ENCODE data around the gene DCAF8.

Gene DCAF8

GRCh38 chr1:160207771-160208556, 54.4 kb downstream of the DCAF8 start:
- Histone ChIP-seq H3K27me3 (ENCODE audit: control insufficient read depth, insufficient read depth, low read length) (no peaks in the 10 kb centered on the region), H3K27ac (peak overlapping the region; percentile 47), H3K36me3 (ENCODE audit: control insufficient read depth, insufficient read depth, low read length) (no peaks in the 10 kb centered on the region), H3K9me3 (ENCODE audit: control insufficient read depth, low read length) (no peaks in the 10 kb centered on the region), H3K9ac (no peak overlapping the region), H3K79me2 (peaks cover 2% of the 10 kb centered on the region), H3K4me2 (ENCODE audit: low read length) (no peak overlapping the region), H2AFZ (no peak overlapping the region), H3K4me1 (peaks cover 2% of the 10 kb centered on the region), H3K4me3 (ENCODE audit: low read depth, low read length) (no peak overlapping the region)
- TF ChIP-seq CTCF (IDR thresholded peaks at IDR 0.05): no peak

- Histone ChIP-seq H3K27me3 (ENCODE audit: control insufficient read depth, insufficient read depth, low read length) (no peaks in the 10 kb centered on the region), H3K9me3 (ENCODE audit: control insufficient read depth, low read length) (no peaks in the 10 kb centered on the region), H3K36me3 (ENCODE audit: control insufficient read depth, insufficient read depth, low read length) (no peaks in the 10 kb centered on the region), H3K4me1 (peaks cover 2% of the 10 kb centered on the region), H3K4me3 (ENCODE audit: low read depth, low read length) (no peak overlapping the region), H3K27ac (peak overlapping the region; percentile 47), H3K79me2 (peaks cover 2% of the 10 kb centered on the region), H2AFZ (no peak overlapping the region), H3K4me2 (ENCODE audit: low read length) (no peak overlapping the region), H3K9ac (no peak overlapping the region)
- no peak for TF ChIP-seq CTCF (IDR thresholded peaks at IDR 0.05)
Measured at GRCh38 chr1:160207118-160207650, 55.2 kb downstream of the DCAF8 start.

GRCh38 chr1:160206421-160207117, 55.8 kb downstream of the DCAF8 start:
- peak overlapping the region; percentile 69 for H3K27ac ChIP-seq
- H3K36me3 ChIP-seq (ENCODE audit: control insufficient read depth, insufficient read depth, low read length): no peaks in the 10 kb centered on the region
- no peaks in the 10 kb centered on the region for H3K27me3 ChIP-seq (ENCODE audit: control insufficient read depth, insufficient read depth, low read length)
- no peak overlapping the region for H3K9ac ChIP-seq
- peak overlapping the region; percentile 90 for H3K4me3 ChIP-seq (ENCODE audit: low read depth, low read length)
- H3K4me2 ChIP-seq (ENCODE audit: low read length): peak overlapping the region; percentile 81
- no peak for TF ChIP-seq CTCF (IDR thresholded peaks at IDR 0.05)
- H3K79me2 ChIP-seq: peaks cover 2% of the 10 kb centered on the region
- H3K9me3 ChIP-seq (ENCODE audit: control insufficient read depth, low read length): no peaks in the 10 kb centered on the region
- H2AFZ ChIP-seq: no peak overlapping the region
- peaks cover 2% of the 10 kb centered on the region for H3K4me1 ChIP-seq

GRCh38 chr1:160206036-160206389, 56.3 kb downstream of the DCAF8 start:
- H3K27me3 ChIP-seq (ENCODE audit: control insufficient read depth, insufficient read depth, low read length): no peaks in the 10 kb centered on the region
- peak overlapping the region; percentile 69 for H3K27ac ChIP-seq
- H3K4me1 ChIP-seq: peaks cover 2% of the 10 kb centered on the region
- peak overlapping the region; percentile 80 for H2AFZ ChIP-seq
- H3K9ac ChIP-seq: no peak overlapping the region
- peak overlapping the region; percentile 90 for H3K4me3 ChIP-seq (ENCODE audit: low read depth, low read length)
- peak overlapping the region; percentile 81 for H3K4me2 ChIP-seq (ENCODE audit: low read length)
- TF ChIP-seq CTCF (IDR thresholded peaks at IDR 0.05): no peak
- no peaks in the 10 kb centered on the region for H3K9me3 ChIP-seq (ENCODE audit: control insufficient read depth, low read length)
- no peaks in the 10 kb centered on the region for H3K36me3 ChIP-seq (ENCODE audit: control insufficient read depth, insufficient read depth, low read length)
- peaks cover 2% of the 10 kb centered on the region for H3K79me2 ChIP-seq

Data from parathyroid adenoma (tissue), 2 donors.